ENCODE data around the gene KIFBP. TPM values are rescaled to one million over a fixed set of nuclear protein-coding genes. Genes with fewer than 3 reads are reported as not detected.

The KIFBP gene
- total RNA-seq, 1 experiment from 2014 or later, result 44.7 TPM

GRCh38 chr10:69060127-69060798, 71.7 kb downstream of the KIFBP start:
- Mint-ChIP-seq H3K4me3 (no peak overlapping the region), H3K36me3 (ENCODE audit: insufficient read depth in 1 of 3, low read depth in 3 of 3) (no peaks in the 10 kb centered on the region; a peak in 1 of 7 replicates), H3K27ac (no peak overlapping the region), H3K9me3 (no peaks in the 10 kb centered on the region), H3K27me3 (ENCODE audit: low read depth) (peaks cover 9% of the 10 kb centered on the region), H3K4me1 (peaks cover 11 to 16% of the 10 kb centered on the region in 2 experiments)
- Histone ChIP-seq H4K20me1 (ENCODE audit: control insufficient read depth, insufficient read depth, insufficient read length) (no peaks in the 10 kb centered on the region), H3K27ac (ENCODE audit: insufficient read length, low read depth, low read length) (no peak overlapping the region), H3K4ac (ENCODE audit: low read depth, low read length) (no peak overlapping the region), H2BK120ac (ENCODE audit: low read depth, low read length, poor library complexity, severe bottlenecking) (no peak overlapping the region), H3K4me1 (ENCODE audit: insufficient read depth, low read length) (no peaks in the 10 kb centered on the region), H3K9ac (ENCODE audit: extremely low read depth, insufficient read length, low read length) (no peak overlapping the region), H3K27me3 (ENCODE audit: insufficient read depth, low read length) (no peaks in the 10 kb centered on the region), H2BK20ac (ENCODE audit: low read depth, low read length, poor library complexity, severe bottlenecking) (no peak overlapping the region), H3K14ac (ENCODE audit: insufficient read depth, low read length) (no peak overlapping the region), H2BK5ac (ENCODE audit: insufficient read length, low read length) (no peak overlapping the region), H2AK5ac (ENCODE audit: insufficient read length, low read length) (no peak overlapping the region), H4K8ac (replicated peaks; ENCODE audit: insufficient read length, low read depth, low read length) (no peak overlapping the region), H4K5ac (ENCODE audit: insufficient read length, low read depth, low read length) (no peak overlapping the region), H3K4me2 (ENCODE audit: insufficient read depth, insufficient read length, low read length) (no peak overlapping the region), H4K91ac (ENCODE audit: insufficient read length, low read depth, low read length) (no peak overlapping the region), H2AFZ (ENCODE audit: low read length) (no peak overlapping the region), H3K23ac (ENCODE audit: insufficient read length, low read depth, low read length) (no peak overlapping the region), H3K23me2 (ENCODE audit: insufficient read length, low read depth, low read length, poor library complexity, severe bottlenecking) (no peaks in the 10 kb centered on the region), H2BK12ac (ENCODE audit: insufficient read length, low read depth, low read length) (no peak overlapping the region), H2BK15ac (ENCODE audit: low read depth, low read length) (no peak overlapping the region), H3K9me3 (ENCODE audit: control insufficient read depth, low read depth, low read length) (no peaks in the 10 kb centered on the region), H3K79me2 (ENCODE audit: insufficient read depth, low read length) (no peaks in the 10 kb centered on the region), H3K56ac (ENCODE audit: insufficient read length, low read depth, low read length) (no peak overlapping the region), H3T11ph (ENCODE audit: low read length) (no peak overlapping the region), H3K18ac (ENCODE audit: insufficient read length, low read depth, low read length) (no peak overlapping the region), H3K79me1 (ENCODE audit: insufficient read depth, low read depth, low read length, poor library complexity, severe bottlenecking) (no peaks in the 10 kb centered on the region)
- DNase-seq, result no peak
- no CpG with 5 or more reads among the region's 8 CpGs for WGBS (ENCODE audit: extremely low coverage, insufficient read length, low lambda C conversion rate)
- no peak for TF ChIP-seq CTCF (conservative IDR thresholded peaks at IDR 0.05)
